MCF 10A (cell line): ENCODE measurements around the gene MYMK. TPM values are rescaled to one million over a fixed set of nuclear protein-coding genes. Genes with fewer than 3 reads are reported as not detected.

Experiments
- BruUV-seq: library from RNA; stranded (reverse); fragments of 400-500 nt; replicated peaks from 2 replicates; lab custom pipeline; 2021; lab: Mats Ljungman, UMichigan
- CTCF ChIA-PET: fragments of 300-600 bp; sonication (Branson Sonifier 250); formaldehyde crosslinking; extraction: SDS; loops from one replicate; lab custom pipeline; 2021; ENCODE audit warnings: antibody characterized with exemption, inconsistent platforms; lab: Yijun Ruan, JAX
- POLR2A ChIA-PET: fragments of 300-600, 350-650 bp; sonication (Branson Sonifier 250); formaldehyde crosslinking; extraction: SDS; loops from one replicate; lab custom pipeline; 2020; ENCODE audit warnings: antibody characterized with exemption, inconsistent platforms; lab: Yijun Ruan, JAX
- DNase-seq: peaks from one replicate; pipeline ENCODE4 v3.0.0-alpha.2; 2018; ENCODE audit not compliant: unreplicated experiment
- H3K27ac Mint-ChIP-seq: one replicate; pipeline ENCODE4 v1.8.0; 2022; ENCODE audit warnings: mild to moderate bottlenecking, low read depth, mixed read lengths; ENCODE audit not compliant: unreplicated experiment
- H3K27me3 Mint-ChIP-seq: one replicate; pipeline ENCODE4 v1.8.0; 2022; ENCODE audit warnings: mixed read lengths; ENCODE audit not compliant: insufficient read depth, unreplicated experiment
- H3K36me3 Mint-ChIP-seq: one replicate; pipeline ENCODE4 v1.8.0; 2022; ENCODE audit warnings: mild to moderate bottlenecking, moderate library complexity, mixed read lengths; ENCODE audit not compliant: insufficient read depth, unreplicated experiment
- H3K4me1 Mint-ChIP-seq: one replicate; pipeline ENCODE4 v1.8.0; 2022; ENCODE audit warnings: mixed read lengths; ENCODE audit not compliant: insufficient read depth, unreplicated experiment
- H3K4me3 Mint-ChIP-seq: one replicate; pipeline ENCODE4 v1.8.0; 2022; ENCODE audit warnings: mild to moderate bottlenecking, moderate library complexity, mixed read lengths; ENCODE audit not compliant: unreplicated experiment
- H3K9me3 Mint-ChIP-seq: one replicate; pipeline ENCODE4 v1.8.0; 2022; ENCODE audit warnings: mixed read lengths; ENCODE audit not compliant: unreplicated experiment
- intact Hi-C: fragments of 100-400 bp; cut with micrococcal nuclease; formaldehyde crosslinking; loops from 2 replicates; pipeline ENCODE4 v1.14.1; 2022
- total RNA-seq: library from RNA; stranded (reverse); gene quantifications from 2 replicates; pipeline ENCODE4 v1.2.3, GENCODE V29; 2022
- TF ChIP-seq, protein P1 (sequence below): fragments of 200-600 bp; IDR thresholded peaks from one replicate; pipeline ENCODE4 v1.8.0; 2022; ENCODE audit warnings: antibody characterized with exemption, mild to moderate bottlenecking; ENCODE audit not compliant: unreplicated experiment

MYMK gene
- total RNA-seq, 1 experiment from 2014 or later, result not detected

DNA sequence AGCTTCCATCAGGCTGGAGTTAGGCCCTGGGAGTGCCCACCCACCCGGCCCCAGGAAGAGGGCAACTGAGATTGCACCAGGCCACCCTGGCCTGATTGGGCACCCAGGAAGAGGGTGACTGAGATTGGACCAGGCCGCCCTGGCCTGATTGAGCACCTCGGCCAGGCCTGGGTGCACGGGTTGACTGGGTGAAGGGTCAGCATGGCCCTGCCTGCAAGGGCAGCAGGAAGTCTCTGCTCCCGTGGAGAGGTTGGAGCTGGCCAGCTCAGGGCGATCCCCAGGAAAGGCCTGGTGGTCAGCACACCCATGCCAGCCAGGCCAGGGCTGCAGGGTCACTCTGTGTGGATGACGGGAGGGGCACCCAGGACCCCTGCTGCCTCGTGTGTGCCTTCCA lies 21.5 kb upstream of the MYMK start:
- TF ChIP-seq, protein P1, sequence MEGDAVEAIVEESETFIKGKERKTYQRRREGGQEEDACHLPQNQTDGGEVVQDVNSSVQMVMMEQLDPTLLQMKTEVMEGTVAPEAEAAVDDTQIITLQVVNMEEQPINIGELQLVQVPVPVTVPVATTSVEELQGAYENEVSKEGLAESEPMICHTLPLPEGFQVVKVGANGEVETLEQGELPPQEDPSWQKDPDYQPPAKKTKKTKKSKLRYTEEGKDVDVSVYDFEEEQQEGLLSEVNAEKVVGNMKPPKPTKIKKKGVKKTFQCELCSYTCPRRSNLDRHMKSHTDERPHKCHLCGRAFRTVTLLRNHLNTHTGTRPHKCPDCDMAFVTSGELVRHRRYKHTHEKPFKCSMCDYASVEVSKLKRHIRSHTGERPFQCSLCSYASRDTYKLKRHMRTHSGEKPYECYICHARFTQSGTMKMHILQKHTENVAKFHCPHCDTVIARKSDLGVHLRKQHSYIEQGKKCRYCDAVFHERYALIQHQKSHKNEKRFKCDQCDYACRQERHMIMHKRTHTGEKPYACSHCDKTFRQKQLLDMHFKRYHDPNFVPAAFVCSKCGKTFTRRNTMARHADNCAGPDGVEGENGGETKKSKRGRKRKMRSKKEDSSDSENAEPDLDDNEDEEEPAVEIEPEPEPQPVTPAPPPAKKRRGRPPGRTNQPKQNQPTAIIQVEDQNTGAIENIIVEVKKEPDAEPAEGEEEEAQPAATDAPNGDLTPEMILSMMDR, result no peak
- no TSS peak for BruUV-seq
- no peaks in the 10 kb centered on the region for H3K9me3 Mint-ChIP-seq
- H3K4me3 Mint-ChIP-seq, result no peak overlapping the region
- no peaks in the 10 kb centered on the region for H3K36me3 Mint-ChIP-seq
- H3K4me1 Mint-ChIP-seq, result no peaks in the 10 kb centered on the region
- intact Hi-C loops, result no loop called here
- ChIA-PET POLR2A (no interaction called here), CTCF (no interaction called here)
- no peak overlapping the region for H3K27ac Mint-ChIP-seq
- peaks cover 61% of the 10 kb centered on the region for H3K27me3 Mint-ChIP-seq
- no peak for DNase-seq

DNA sequence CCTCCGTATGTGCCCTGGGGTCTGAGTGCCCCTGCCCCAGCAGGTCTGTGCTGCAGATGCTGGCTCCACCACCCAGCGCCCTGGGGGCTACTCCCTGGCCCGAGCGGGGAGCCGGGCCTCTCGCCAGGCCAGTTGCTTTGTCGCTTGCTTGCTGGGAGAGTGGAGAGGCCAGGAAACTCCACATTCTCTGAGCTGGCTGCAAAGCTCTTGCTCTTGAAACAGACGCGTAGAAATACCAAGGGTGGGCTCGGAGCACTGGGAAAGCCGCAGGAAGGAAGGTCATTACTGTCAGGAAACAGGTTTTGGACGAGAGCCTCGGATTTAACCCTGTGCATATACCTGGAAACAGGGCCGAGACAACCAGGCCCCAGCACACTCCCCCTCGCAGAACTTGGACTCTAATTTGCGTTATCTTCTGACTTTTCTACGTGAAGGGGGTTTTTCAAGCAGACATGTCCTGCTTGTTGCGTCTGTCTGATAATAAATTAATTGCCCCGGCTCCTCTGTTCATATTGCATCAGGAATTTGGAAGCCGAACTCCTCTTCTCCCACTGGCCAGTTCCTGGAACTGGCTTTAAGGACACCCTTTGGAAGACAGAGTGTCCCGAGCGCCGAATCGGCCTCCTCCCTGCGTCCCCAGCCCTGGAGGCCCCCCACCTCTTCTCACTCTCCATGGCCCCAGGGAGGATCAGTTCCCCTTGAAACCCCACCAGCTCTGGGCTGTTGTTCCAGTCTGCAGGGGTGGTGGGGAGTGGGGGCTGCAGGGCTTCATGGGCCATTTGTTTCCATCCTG lies 20.9 kb upstream of the MYMK start:
- Mint-ChIP-seq H3K4me3 (no peak overlapping the region), H3K27ac (no peak overlapping the region), H3K9me3 (no peaks in the 10 kb centered on the region), H3K27me3 (peaks cover 55% of the 10 kb centered on the region), H3K36me3 (no peaks in the 10 kb centered on the region), H3K4me1 (no peaks in the 10 kb centered on the region)
- no peak for DNase-seq
- CTCF ChIA-PET, result interaction anchor here (0.7 kb wide), 1 partner anchor 400 kb away, joined by 3 read pairs; no protein-coding TSS in a partner anchor
- POLR2A ChIA-PET, result no interaction called here
- BruUV-seq, result no TSS peak
- intact Hi-C loops, result no loop called here
- TF ChIP-seq, protein P1, result no peak

DNA sequence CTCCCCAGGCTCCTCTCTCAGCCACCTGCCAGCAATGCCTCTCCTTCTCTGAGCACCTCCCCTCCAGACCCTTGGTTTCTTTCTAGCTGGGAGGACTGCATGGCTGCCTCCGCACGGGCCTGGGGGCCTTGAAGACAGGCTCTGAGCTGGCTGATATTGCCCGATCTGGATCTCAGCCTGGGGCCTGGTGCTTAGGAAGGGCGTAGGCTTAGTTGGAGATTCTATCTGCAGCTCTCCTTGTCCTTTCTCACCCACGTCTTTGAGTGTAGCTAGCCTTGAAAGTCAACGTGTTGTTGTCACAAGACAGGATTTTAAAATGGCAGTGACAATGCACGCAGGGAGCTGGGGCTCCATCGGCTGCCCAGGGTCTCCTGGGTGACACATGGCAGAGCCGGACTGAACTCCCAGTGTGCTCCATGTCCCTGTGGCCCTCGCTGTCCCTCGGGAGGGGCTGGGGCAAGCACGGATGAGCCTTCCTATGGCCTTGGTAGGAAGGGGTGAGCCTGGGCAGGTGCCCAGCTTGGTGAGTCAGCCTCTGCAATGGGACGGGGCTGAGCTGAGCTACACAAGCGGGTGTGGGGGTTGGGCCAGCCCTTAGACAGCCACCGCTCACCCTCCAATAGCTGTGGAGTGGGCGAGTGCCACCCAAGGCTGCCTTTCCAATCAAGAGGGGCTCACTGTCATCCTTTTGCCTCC lies 19.2 kb upstream of the MYMK start:
- Mint-ChIP-seq H3K36me3 (no peaks in the 10 kb centered on the region), H3K4me1 (no peaks in the 10 kb centered on the region), H3K27me3 (peaks cover 52% of the 10 kb centered on the region), H3K9me3 (no peaks in the 10 kb centered on the region), H3K4me3 (no peak overlapping the region), H3K27ac (no peak overlapping the region)
- BruUV-seq, result no TSS peak
- CTCF ChIA-PET, result interaction anchor here (0.7 kb wide), 1 partner anchor 471 kb away, joined by 5 read pairs; no protein-coding TSS in a partner anchor
- POLR2A ChIA-PET, result interaction anchor here (0.6 kb wide), 1 partner anchor 9 kb away, joined by 3 read pairs; the partner anchor contains the start of gene ADAMTSL2
- intact Hi-C loops, result no loop called here
- TF ChIP-seq, protein P1, result no peak
- no peak for DNase-seq

DNA sequence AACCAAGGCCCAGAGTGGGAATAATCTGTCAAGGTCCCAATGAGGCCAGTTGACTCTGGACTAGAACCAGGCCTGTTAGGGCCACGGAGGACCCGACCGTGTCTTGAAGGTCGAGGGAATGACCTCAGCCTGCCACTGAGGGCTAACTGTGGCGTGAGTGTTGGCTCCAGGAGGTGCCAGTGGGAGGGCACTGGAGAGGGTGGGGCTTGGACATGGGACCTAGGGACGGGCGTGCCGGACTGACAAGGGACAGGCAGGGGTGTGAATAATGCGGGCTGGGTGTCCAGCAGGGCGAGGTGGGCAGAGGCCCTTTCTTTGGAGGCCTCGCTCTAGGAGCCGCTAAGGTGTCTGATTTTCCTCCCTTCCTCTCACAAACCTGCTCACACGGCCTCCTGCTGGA lies 17.2 kb upstream of the MYMK start:
- intact Hi-C loops, result no loop called here
- Mint-ChIP-seq H3K27me3 (peaks cover 51% of the 10 kb centered on the region), H3K36me3 (no peaks in the 10 kb centered on the region), H3K4me1 (no peaks in the 10 kb centered on the region), H3K27ac (no peak overlapping the region), H3K9me3 (no peaks in the 10 kb centered on the region), H3K4me3 (no peak overlapping the region)
- no TSS peak for BruUV-seq
- TF ChIP-seq, protein P1, result no peak
- ChIA-PET POLR2A (no interaction called here), CTCF (interaction anchor here (1.3 kb wide), 1 partner anchor 44 kb away, joined by 4 read pairs; no protein-coding TSS in a partner anchor)
- DNase-seq, result no peak
